ENCODE data around the gene RGL2. TPM values are rescaled to one million over a fixed set of nuclear protein-coding genes. Genes with fewer than 3 reads are reported as not detected.

Gene RGL2
- polyA plus RNA-seq, 1 donor (not counting 4 experiments of a cell fraction or from before 2014, with no cell fraction given) = 33.6 TPM

- no peak overlapping the region for H2AFZ ChIP-seq (ENCODE audit: control insufficient read depth, low read length)
- no peaks in the 10 kb centered on the region for H3K79me2 ChIP-seq (ENCODE audit: control insufficient read depth, insufficient read depth, low read length)
- no peak for FAIRE-seq
- H3K9me1 ChIP-seq (ENCODE audit: control insufficient read depth, extremely low read depth, insufficient read depth, low read length) = no peaks in the 10 kb centered on the region
- no peaks in the 10 kb centered on the region for H3K27me3 ChIP-seq (ENCODE audit: control insufficient read depth, extremely low read depth, insufficient read depth, low read length)
- dilution Hi-C loops (cut with MboI; ENCODE audit: extremely low pct_ligation_motif_present, low sequenced_read_pairs) = no loop called here
- H3K27ac ChIP-seq (ENCODE audit: control insufficient read depth, insufficient read depth, low read length) = no peak overlapping the region
- no peak overlapping the region for H3K4me2 ChIP-seq (ENCODE audit: control insufficient read depth, extremely low read depth, insufficient read depth, low read depth, low read length)
- DNase-seq (ENCODE audit: low read depth, low spot score) = no peak
- no peak overlapping the region for H3K4me3 ChIP-seq (ENCODE audit: control insufficient read depth in 2 of 3, extremely low read depth in 1 of 3, insufficient read depth in 2 of 3, low read depth in 1 of 3, low read length in 3 of 3)
- TF ChIP-seq EZH2 (IDR thresholded peaks at IDR 0.05; ENCODE audit: low read length) = no peak
- TF ChIP-seq CTCF (optimal IDR thresholded peaks at IDR 0.05 in 1 of 3, IDR thresholded peaks at IDR 0.05 in 1 of 3, conservative IDR thresholded peaks at IDR 0.05 in 1 of 3; ENCODE audit: extremely low read depth in 1 of 3, insufficient read depth in 2 of 3, low read length in 3 of 3) = no peak
- H3K4me1 ChIP-seq (ENCODE audit: control insufficient read depth, extremely low read depth, insufficient read depth, low read length) = peaks cover 18% of the 10 kb centered on the region
- no peaks in the 10 kb centered on the region for H3K9me3 ChIP-seq (ENCODE audit: control insufficient read depth, low read depth, low read length)
- no peak overlapping the region for H3K9ac ChIP-seq (ENCODE audit: control insufficient read depth, extremely low read depth, insufficient read depth, low read length)
- H4K20me1 ChIP-seq (ENCODE audit: control insufficient read depth, extremely low read depth, insufficient read depth, low read length) = no peaks in the 10 kb centered on the region
- H3K36me3 ChIP-seq (ENCODE audit: control insufficient read depth in 2 of 2, extremely low read depth in 1 of 2, insufficient read depth in 2 of 2, low read length in 2 of 2) = peaks cover 7 to 11% of the 10 kb centered on the region in 2 experiments
Measured at GRCh38 chr6:33259032-33259431, 39.7 kb downstream of the RGL2 start.

- no peaks in the 10 kb centered on the region for H4K20me1 ChIP-seq (ENCODE audit: control insufficient read depth, extremely low read depth, insufficient read depth, low read length)
- H3K27ac ChIP-seq (ENCODE audit: control insufficient read depth, insufficient read depth, low read length) = no peak overlapping the region
- H3K4me2 ChIP-seq (ENCODE audit: control insufficient read depth, extremely low read depth, insufficient read depth, low read depth, low read length) = no peak overlapping the region
- dilution Hi-C loops (cut with MboI; ENCODE audit: extremely low pct_ligation_motif_present, low sequenced_read_pairs) = no loop called here
- H3K9me3 ChIP-seq (ENCODE audit: control insufficient read depth, low read depth, low read length) = no peaks in the 10 kb centered on the region
- H3K27me3 ChIP-seq (ENCODE audit: control insufficient read depth, extremely low read depth, insufficient read depth, low read length) = no peaks in the 10 kb centered on the region
- no peak overlapping the region for H3K9ac ChIP-seq (ENCODE audit: control insufficient read depth, extremely low read depth, insufficient read depth, low read length)
- DNase-seq (ENCODE audit: low read depth, low spot score) (no peak), FAIRE-seq (no peak)
- H3K4me3 ChIP-seq (ENCODE audit: control insufficient read depth in 2 of 3, extremely low read depth in 1 of 3, insufficient read depth in 2 of 3, low read depth in 1 of 3, low read length in 3 of 3) = no peak overlapping the region
- no peak for TF ChIP-seq CTCF (optimal IDR thresholded peaks at IDR 0.05 in 1 of 3, IDR thresholded peaks at IDR 0.05 in 1 of 3, conservative IDR thresholded peaks at IDR 0.05 in 1 of 3; ENCODE audit: extremely low read depth in 1 of 3, insufficient read depth in 2 of 3, low read length in 3 of 3)
- no peak for TF ChIP-seq EZH2 (IDR thresholded peaks at IDR 0.05; ENCODE audit: low read length)
- no peak overlapping the region for H2AFZ ChIP-seq (ENCODE audit: control insufficient read depth, low read length)
- H3K79me2 ChIP-seq (ENCODE audit: control insufficient read depth, insufficient read depth, low read length) = no peaks in the 10 kb centered on the region
- H3K4me1 ChIP-seq (ENCODE audit: control insufficient read depth, extremely low read depth, insufficient read depth, low read length) = peaks cover 23% of the 10 kb centered on the region
- peaks cover 3 to 14% of the 10 kb centered on the region in 2 experiments for H3K36me3 ChIP-seq (ENCODE audit: control insufficient read depth in 2 of 2, extremely low read depth in 1 of 2, insufficient read depth in 2 of 2, low read length in 2 of 2)
- H3K9me1 ChIP-seq (ENCODE audit: control insufficient read depth, extremely low read depth, insufficient read depth, low read length) = no peaks in the 10 kb centered on the region
Measured at GRCh38 chr6:33254591-33254990, 44.2 kb downstream of the RGL2 start.
